ENCODE data around the gene SORT1. TPM values are rescaled to one million over a fixed set of nuclear protein-coding genes. Genes with fewer than 3 reads are reported as not detected.
"Not testable (repeated sequence)": the region's sequence is repeated elsewhere in the genome, so short reads cannot be mapped to it uniquely, and the experiment has no call there.

Gene SORT1
- total RNA-seq, 4 donors from 2014 or later, result 145 to 199 (median 189) TPM

GRCh38 chr1:109307274-109308021, 90.3 kb downstream of the SORT1 start:
- WGBS, 2 donors, result 55 to 58% methylated on average over 14 of the region's 14 CpGs
- Histone ChIP-seq H3K27me3 (no peaks in the 10 kb centered on the region), H3K36me3 (peaks cover 0 to 34% (median 0%) of the 10 kb centered on the region in 3 donors), H3K27ac (peak overlapping the region; percentile 2 to 89 (median 55)), H3K4me3 (no peak overlapping the region), H3K9me3 (no peaks in the 10 kb centered on the region), H3K4me1 (peaks cover 0 to 41% (median 24%) of the 10 kb centered on the region in 4 donors)
- TF ChIP-seq POLR2A (IDR thresholded peaks at IDR 0.05) (no peak), EP300 (IDR thresholded peaks at IDR 0.05) (no peak)
- TF ChIP-seq, protein P1, sequence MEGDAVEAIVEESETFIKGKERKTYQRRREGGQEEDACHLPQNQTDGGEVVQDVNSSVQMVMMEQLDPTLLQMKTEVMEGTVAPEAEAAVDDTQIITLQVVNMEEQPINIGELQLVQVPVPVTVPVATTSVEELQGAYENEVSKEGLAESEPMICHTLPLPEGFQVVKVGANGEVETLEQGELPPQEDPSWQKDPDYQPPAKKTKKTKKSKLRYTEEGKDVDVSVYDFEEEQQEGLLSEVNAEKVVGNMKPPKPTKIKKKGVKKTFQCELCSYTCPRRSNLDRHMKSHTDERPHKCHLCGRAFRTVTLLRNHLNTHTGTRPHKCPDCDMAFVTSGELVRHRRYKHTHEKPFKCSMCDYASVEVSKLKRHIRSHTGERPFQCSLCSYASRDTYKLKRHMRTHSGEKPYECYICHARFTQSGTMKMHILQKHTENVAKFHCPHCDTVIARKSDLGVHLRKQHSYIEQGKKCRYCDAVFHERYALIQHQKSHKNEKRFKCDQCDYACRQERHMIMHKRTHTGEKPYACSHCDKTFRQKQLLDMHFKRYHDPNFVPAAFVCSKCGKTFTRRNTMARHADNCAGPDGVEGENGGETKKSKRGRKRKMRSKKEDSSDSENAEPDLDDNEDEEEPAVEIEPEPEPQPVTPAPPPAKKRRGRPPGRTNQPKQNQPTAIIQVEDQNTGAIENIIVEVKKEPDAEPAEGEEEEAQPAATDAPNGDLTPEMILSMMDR (IDR thresholded peaks at IDR 0.05), result no peak
- no peak for DNase-seq (ENCODE audit: low spot score in 2 of 2)

- no peaks in the 10 kb centered on the region for H3K9me3 ChIP-seq
- TF ChIP-seq EP300 (IDR thresholded peaks at IDR 0.05), result no peak
- TF ChIP-seq, protein P1 (IDR thresholded peaks at IDR 0.05), result no peak
- TF ChIP-seq POLR2A (IDR thresholded peaks at IDR 0.05), result no peak
- H3K36me3 ChIP-seq, result peaks cover 0 to 29% (median 0%) of the 10 kb centered on the region in 3 donors
- peak within 1 kb of the TSS; percentile 2 to 89 (median 74) for H3K27ac ChIP-seq
- peaks cover 0 to 41% (median 24%) of the 10 kb centered on the region in 4 donors for H3K4me1 ChIP-seq
- no peaks in the 10 kb centered on the region for H3K27me3 ChIP-seq
- DNase-seq (ENCODE audit: low spot score in 2 of 2), result no peak
- 69 to 73% methylated on average over 5 to 6 of the region's 7 CpGs for WGBS, 2 donors
- H3K4me3 ChIP-seq, result no peak within 1 kb of the TSS
Measured at GRCh38 chr1:109306832-109307273, 90.9 kb downstream of the SORT1 start, which contains the start of gene MYBPHL. TSS of gene MYBPHL (minus strand) at chr1:109307011. CDS start at chr1:109306991, 20 bp downstream.

GRCh38 chr1:109305991-109306390, 91.7 kb downstream of the SORT1 start:
- DNase-seq (ENCODE audit: low spot score in 2 of 2); H3K4me3 ChIP-seq; H3K9me3 ChIP-seq; H3K27me3 ChIP-seq: not testable (repeated sequence)
- Histone ChIP-seq H3K36me3 (peaks cover 0 to 20% (median 0%) of the 10 kb centered on the region in 3 donors), H3K27ac (peak overlapping the region; percentile 2 to 89 (median 74)), H3K4me1 (peaks cover 0 to 41% (median 24%) of the 10 kb centered on the region in 4 donors)
- WGBS, 2 donors, result 40 to 45% methylated on average over 10 of the region's 10 CpGs

DNA sequence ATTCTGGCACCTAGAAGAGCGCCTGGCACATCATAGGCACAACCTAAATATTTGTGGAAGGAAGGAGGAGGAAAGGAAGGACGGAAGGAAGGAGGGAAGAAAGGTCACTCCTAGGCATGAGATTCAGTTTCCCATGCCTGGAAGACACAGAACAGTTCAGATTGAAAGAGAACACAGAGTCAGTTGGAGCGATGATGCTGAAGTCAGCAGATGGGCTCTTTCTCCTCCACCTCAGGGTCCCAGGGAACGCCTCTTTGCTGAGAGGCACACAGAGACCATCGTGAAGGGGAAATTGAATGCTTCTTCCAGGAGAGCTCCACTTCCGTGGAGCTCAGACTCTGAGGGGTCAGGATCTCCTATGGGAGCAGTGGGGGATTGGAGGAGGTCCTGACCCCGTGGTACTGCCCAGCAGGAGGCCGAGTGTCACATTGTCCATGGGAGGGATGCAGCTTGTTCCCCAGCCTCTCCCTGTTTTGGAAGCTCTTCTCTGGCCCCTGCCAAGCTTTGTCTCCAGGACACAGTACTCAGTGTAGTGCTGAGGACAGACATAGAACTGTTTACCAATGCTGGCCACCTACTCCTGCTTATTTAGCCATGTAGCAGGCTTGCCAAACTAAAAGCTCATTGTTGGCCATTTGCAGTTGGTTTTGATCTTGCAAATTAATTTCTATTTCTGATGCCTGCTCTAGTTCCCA, 93.3 kb downstream of the SORT1 start:
- no peaks in the 10 kb centered on the region for H3K27me3 ChIP-seq
- TF ChIP-seq EP300 (IDR thresholded peaks at IDR 0.05) (peak in 1 of 2 donors; percentile 78), POLR2A (IDR thresholded peaks at IDR 0.05) (peak in 1 of 2 donors; percentile 20)
- TF ChIP-seq, protein P1 (IDR thresholded peaks at IDR 0.05), result peak in 1 of 5 experiments; percentile 20
- peak overlapping the region; percentile 49 to 89 (median 74) for H3K27ac ChIP-seq
- peak; percentile 36 for DNase-seq (ENCODE audit: low spot score in 2 of 2)
- H3K4me3 ChIP-seq, result no peak overlapping the region
- H3K36me3 ChIP-seq, result peaks cover 0 to 6% (median 0%) of the 10 kb centered on the region in 3 donors
- 38 to 46% methylated on average over 7 to 8 of the region's 8 CpGs for WGBS, 2 donors
- peaks cover 0 to 55% (median 36%) of the 10 kb centered on the region in 4 donors for H3K4me1 ChIP-seq
- H3K9me3 ChIP-seq, result no peaks in the 10 kb centered on the region

DNA sequence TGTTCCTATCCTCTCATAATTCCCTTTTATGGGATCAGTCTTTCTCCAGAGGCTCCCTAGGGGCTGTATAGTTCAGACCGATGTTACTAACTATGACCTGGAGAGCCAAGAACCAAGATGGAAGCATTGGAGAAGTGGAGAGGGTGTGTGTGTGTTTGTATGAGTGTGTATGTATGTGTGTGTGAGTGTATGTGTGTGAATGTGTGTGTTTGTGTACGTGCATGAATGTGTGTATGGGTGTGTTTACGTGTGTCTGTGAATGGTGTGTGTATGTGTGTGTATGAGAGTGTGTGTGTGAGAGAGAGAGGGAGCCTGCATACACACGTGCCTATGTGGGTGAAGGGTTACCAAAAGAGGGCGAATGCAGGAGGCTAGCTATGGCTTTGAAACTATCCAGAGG, 95.8 kb downstream of the SORT1 start:
- DNase-seq (ENCODE audit: low spot score in 2 of 2), result no peak
- Histone ChIP-seq H3K27me3 (no peaks in the 10 kb centered on the region), H3K4me1 (peaks cover 0 to 68% (median 45%) of the 10 kb centered on the region in 4 donors), H3K4me3 (no peak overlapping the region), H3K9me3 (no peaks in the 10 kb centered on the region), H3K27ac (peak overlapping the region in 2 of 4 donors; percentile 18 to 89), H3K36me3 (no peaks in the 10 kb centered on the region)
- TF ChIP-seq, protein P1 (IDR thresholded peaks at IDR 0.05), result no peak
- TF ChIP-seq EP300 (IDR thresholded peaks at IDR 0.05) (no peak), POLR2A (IDR thresholded peaks at IDR 0.05) (no peak)
- WGBS, 2 donors, result 81 to 86% methylated on average over 5 of the region's 5 CpGs
